ENCODE results near the gene CREB1.

CREB1 gene

GRCh38 chr2:207543272-207543671 lies 13.5 kb downstream of the CREB1 start:
- no peak for DNase-seq (ENCODE audit: low read depth)

GRCh38 chr2:207546822-207547221 lies 17.1 kb downstream of the CREB1 start:
- DNase-seq (ENCODE audit: low read depth): no peak

GRCh38 chr2:207549145-207549544 lies 19.4 kb downstream of the CREB1 start:
- no peak for DNase-seq (ENCODE audit: low read depth)

- no peak for DNase-seq (ENCODE audit: low read depth)
These were observed 28.3 kb downstream of the CREB1 start for GRCh38 chr2:207558079-207558491.

- no peak for DNase-seq (ENCODE audit: low read depth)
These were observed 31.8 kb downstream of the CREB1 start for GRCh38 chr2:207561386-207562080.

GRCh38 chr2:207565736-207566500 lies 36.2 kb downstream of the CREB1 start:
- no peak for DNase-seq (ENCODE audit: low read depth)

- DNase-seq (ENCODE audit: low read depth): no peak
These were observed 37.9 kb downstream of the CREB1 start for GRCh38 chr2:207567671-207568070.

- no peak for DNase-seq (ENCODE audit: low read depth)
These were observed 41.6 kb downstream of the CREB1 start for GRCh38 chr2:207571370-207571769.

- DNase-seq (ENCODE audit: low read depth): no peak
These were observed 55.2 kb downstream of the CREB1 start for GRCh38 chr2:207584952-207585351.

- DNase-seq (ENCODE audit: low read depth): no peak
These were observed 57.5 kb downstream of the CREB1 start for GRCh38 chr2:207587305-207587704.

GRCh38 chr2:207589143-207589542 lies 59.4 kb downstream of the CREB1 start:
- DNase-seq (ENCODE audit: low read depth): no peak

- no peak for DNase-seq (ENCODE audit: low read depth)
These were observed 63.5 kb downstream of the CREB1 start for GRCh38 chr2:207593277-207593676.

GRCh38 chr2:207594264-207594663 lies 64.5 kb downstream of the CREB1 start:
- DNase-seq (ENCODE audit: low read depth): no peak

GRCh38 chr2:207594731-207595130 lies 65.0 kb downstream of the CREB1 start:
- DNase-seq (ENCODE audit: low read depth): no peak

GRCh38 chr2:207599636-207600035 lies 69.9 kb downstream of the CREB1 start:
- no peak for DNase-seq (ENCODE audit: low read depth)

GRCh38 chr2:207600231-207600630 lies 70.5 kb downstream of the CREB1 start:
- DNase-seq (ENCODE audit: low read depth): no peak

GRCh38 chr2:207601774-207602173 lies 72.0 kb downstream of the CREB1 start:
- DNase-seq (ENCODE audit: low read depth): no peak

- DNase-seq (ENCODE audit: low read depth): no peak
These were observed 73.7 kb downstream of the CREB1 start for GRCh38 chr2:207603486-207603885.

GRCh38 chr2:207606399-207606798 lies 76.6 kb downstream of the CREB1 start:
- DNase-seq (ENCODE audit: low read depth): no peak

- DNase-seq (ENCODE audit: low read depth): no peak
These were observed 77.1 kb downstream of the CREB1 start for GRCh38 chr2:207606829-207607228.

GRCh38 chr2:207612714-207613113 lies 83.0 kb downstream of the CREB1 start:
- DNase-seq (ENCODE audit: low read depth): no peak

GRCh38 chr2:207614824-207615223 lies 85.1 kb downstream of the CREB1 start:
- no peak for DNase-seq (ENCODE audit: low read depth)

- no peak for DNase-seq (ENCODE audit: low read depth)
These were observed 86.4 kb downstream of the CREB1 start for GRCh38 chr2:207616185-207616584.

All from stimulated activated CD8-positive, alpha-beta memory T cell treated with anti-CD3 and anti-CD28 coated beads, Interleukin-15, amount 100 ng/mL, for 24 hours (primary cell).